22Rv1 (cell line): ENCODE data around the gene AFAP1L2.

ENCODE experiments used
- ZFX ChIP-seq: fragments of 450-650 bp; IDR thresholded peaks from 2 replicates; pipeline ENCODE4 v1.6.1; 2017; ENCODE audit warnings: antibody characterized with exemption, borderline replicate concordance
- TF ChIP-seq, protein P1 (sequence below): fragments of 450-650 bp; IDR thresholded peaks from 2 replicates; pipeline ENCODE4 v1.5.1; 2017; ENCODE audit warnings: mild to moderate bottlenecking

DNA sequence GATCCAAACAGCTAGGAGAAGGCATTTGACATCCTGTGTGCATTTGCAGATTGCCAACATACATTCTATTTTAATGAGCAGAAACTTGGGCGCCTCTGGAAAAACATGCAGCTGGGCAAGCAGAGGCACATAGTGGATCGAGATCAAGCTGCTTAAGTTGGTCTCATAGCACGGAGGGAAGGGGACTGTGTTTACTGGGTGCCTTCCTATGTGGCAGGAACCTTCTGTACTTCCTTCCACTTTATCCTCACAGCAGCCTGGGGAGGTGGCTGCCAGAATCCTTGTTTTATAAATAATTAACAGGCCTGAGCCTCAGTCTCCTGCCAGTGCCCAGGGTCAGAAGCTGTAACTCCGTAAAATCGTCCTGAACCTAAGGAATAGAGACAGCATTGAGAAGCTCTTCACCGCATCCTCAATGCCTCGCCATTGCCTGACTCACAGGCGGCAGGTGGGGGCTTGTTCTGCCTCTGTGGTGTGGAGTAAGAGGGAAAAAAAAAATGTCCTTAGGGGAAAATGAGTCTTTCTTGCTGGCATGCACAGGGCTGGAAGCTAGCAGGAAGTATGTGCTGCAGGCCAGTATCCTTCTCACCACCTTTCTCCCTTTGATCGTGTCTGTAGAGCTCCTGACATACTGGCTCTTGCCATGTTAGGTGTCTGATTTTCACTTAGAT lies 159.0 kb downstream of the AFAP1L2 start:
- TF ChIP-seq, protein P1, sequence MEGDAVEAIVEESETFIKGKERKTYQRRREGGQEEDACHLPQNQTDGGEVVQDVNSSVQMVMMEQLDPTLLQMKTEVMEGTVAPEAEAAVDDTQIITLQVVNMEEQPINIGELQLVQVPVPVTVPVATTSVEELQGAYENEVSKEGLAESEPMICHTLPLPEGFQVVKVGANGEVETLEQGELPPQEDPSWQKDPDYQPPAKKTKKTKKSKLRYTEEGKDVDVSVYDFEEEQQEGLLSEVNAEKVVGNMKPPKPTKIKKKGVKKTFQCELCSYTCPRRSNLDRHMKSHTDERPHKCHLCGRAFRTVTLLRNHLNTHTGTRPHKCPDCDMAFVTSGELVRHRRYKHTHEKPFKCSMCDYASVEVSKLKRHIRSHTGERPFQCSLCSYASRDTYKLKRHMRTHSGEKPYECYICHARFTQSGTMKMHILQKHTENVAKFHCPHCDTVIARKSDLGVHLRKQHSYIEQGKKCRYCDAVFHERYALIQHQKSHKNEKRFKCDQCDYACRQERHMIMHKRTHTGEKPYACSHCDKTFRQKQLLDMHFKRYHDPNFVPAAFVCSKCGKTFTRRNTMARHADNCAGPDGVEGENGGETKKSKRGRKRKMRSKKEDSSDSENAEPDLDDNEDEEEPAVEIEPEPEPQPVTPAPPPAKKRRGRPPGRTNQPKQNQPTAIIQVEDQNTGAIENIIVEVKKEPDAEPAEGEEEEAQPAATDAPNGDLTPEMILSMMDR: no peak
- no peak for TF ChIP-seq ZFX
